Immature natural killer cell (primary cell): ENCODE data around the gene ITPR1. TPM values are rescaled to one million over a fixed set of nuclear protein-coding genes. Genes with fewer than 3 reads are reported as not detected.
A peak's percentile ranks its signal among the peaks of the same experiment; 100 is the strongest.

Experiments used
- DNase-seq, 3 donors: peaks; one replicate each; pipeline ENCODE4 v3.0.0; 2022; ENCODE audit warnings: mixed read lengths in 1 of 3
- H3K27ac Mint-ChIP-seq, 6 donors: one replicate each; pipeline ENCODE4 v1.8.0; 2020; ENCODE audit warnings: mixed read lengths in 6 of 6, mild to moderate bottlenecking in 5 of 6, inconsistent platforms in 4 of 6, moderate library complexity in 3 of 6
- H3K27me3 Mint-ChIP-seq, 3 donors: one replicate each; pipeline ENCODE4 v1.8.0; 2020 to 2021; ENCODE audit warnings: low read depth in 3 of 3, mild to moderate bottlenecking in 3 of 3, mixed read lengths in 3 of 3, moderate library complexity in 3 of 3, inconsistent platforms in 1 of 3
- H3K36me3 Mint-ChIP-seq, 3 donors: one replicate each; pipeline ENCODE4 v1.8.0; 2020; ENCODE audit warnings: mixed read lengths in 3 of 3, inconsistent platforms in 2 of 3, mild to moderate bottlenecking in 2 of 3
- H3K4me1 Mint-ChIP-seq, 2 donors: one replicate each; pipeline ENCODE4 v1.8.0; 2020; ENCODE audit warnings: inconsistent platforms in 2 of 2, mild to moderate bottlenecking in 2 of 2, mixed read lengths in 2 of 2, moderate library complexity in 1 of 2
- H3K4me3 Mint-ChIP-seq, 5 donors: one replicate each; pipeline ENCODE4 v1.8.0; 2020; ENCODE audit warnings: mild to moderate bottlenecking in 5 of 5, mixed read lengths in 5 of 5, inconsistent platforms in 3 of 5, moderate library complexity in 3 of 5
- H3K9me3 Mint-ChIP-seq, 6 donors: one replicate each; pipeline ENCODE4 v1.8.0; 2020; ENCODE audit warnings: mild to moderate bottlenecking in 6 of 6, mixed read lengths in 6 of 6, inconsistent platforms in 4 of 6, moderate library complexity in 3 of 6
- polyA plus RNA-seq, 3 donors: library from polyadenylated mRNA; unstranded; fragments of 300-500 nt; fragmentation: Illumina TruSeq; gene quantifications; one replicate each; pipeline ENCODE4 v1.2.3, GENCODE V29; 2021

The ITPR1 gene
- polyA plus RNA-seq, 3 donors from 2014 or later, result 3.0 to 14.7 (median 7.6) TPM

DNA sequence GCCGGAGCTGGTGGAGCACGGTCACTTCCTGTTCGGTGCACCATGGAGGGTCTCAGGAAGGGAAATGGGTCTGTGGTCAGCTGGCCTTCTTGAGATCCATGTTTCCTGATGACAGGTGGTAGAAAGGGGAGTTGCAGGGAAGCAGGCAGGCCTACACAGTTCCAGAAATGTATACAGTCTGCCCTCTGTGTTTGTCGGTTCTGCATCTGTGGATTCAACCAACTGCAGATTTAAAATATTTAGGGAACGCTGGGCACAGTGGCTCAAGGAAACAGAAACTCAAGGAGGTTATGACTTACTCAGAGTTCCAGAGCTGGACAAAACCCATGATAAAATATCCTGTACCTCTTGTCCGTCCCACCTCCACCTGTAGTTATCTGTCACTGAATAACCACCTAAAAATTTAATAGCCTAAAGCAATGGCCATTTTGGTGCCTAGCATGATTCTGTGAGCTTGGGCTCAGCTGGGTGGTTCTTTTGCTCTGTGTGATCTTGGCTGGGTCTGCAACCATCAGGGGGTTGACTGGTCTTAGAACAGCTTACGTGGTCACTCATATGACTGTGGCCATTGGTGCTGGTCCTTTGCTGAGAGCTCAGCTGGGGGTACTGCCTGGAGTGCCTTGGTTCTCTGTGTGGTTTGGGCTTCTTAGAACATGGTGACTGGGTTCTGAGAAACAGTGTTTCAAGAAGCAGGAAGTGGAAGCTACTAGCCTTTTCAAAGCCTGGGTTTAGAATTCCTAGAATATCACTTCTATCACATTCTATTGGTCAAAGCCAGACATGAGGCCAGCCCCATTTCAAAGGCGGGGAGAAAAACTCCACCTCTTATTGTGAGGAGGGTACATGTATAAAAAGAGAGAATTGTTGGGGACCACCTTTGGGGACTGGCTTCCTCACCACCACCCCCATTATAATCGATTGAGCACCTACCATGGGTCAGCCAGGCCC is 246.4 kb downstream of the ITPR1 start:
- DNase-seq, result no peak
- H3K4me1 Mint-ChIP-seq, result peaks cover 83% of the 10 kb centered on the region in 2 donors
- peak overlapping the region; percentile 70 to 87 (median 82) for H3K4me3 Mint-ChIP-seq
- H3K9me3 Mint-ChIP-seq, result peaks cover 0 to 4% (median 0%) of the 10 kb centered on the region in 6 donors
- H3K36me3 Mint-ChIP-seq, result peaks cover 4 to 10% (median 6%) of the 10 kb centered on the region in 3 donors
- H3K27me3 Mint-ChIP-seq, result peaks cover 2 to 9% (median 5%) of the 10 kb centered on the region in 3 donors
- peak overlapping the region; percentile 94 to 98 (median 96) for H3K27ac Mint-ChIP-seq

GRCh38 chr3:4740397-4741105 is 247.4 kb downstream of the ITPR1 start:
- peaks cover 74 to 81% of the 10 kb centered on the region in 2 donors for H3K4me1 Mint-ChIP-seq
- peak overlapping the region; percentile 70 to 87 (median 82) for H3K4me3 Mint-ChIP-seq
- H3K27ac Mint-ChIP-seq, result peak overlapping the region; percentile 94 to 98 (median 96)
- H3K27me3 Mint-ChIP-seq, result peaks cover 2 to 10% (median 5%) of the 10 kb centered on the region in 3 donors
- peak; percentile 42 to 55 (median 51) for DNase-seq
- peaks cover 6 to 10% (median 8%) of the 10 kb centered on the region in 3 donors for H3K36me3 Mint-ChIP-seq
- peaks cover 0 to 4% (median 0%) of the 10 kb centered on the region in 6 donors for H3K9me3 Mint-ChIP-seq

DNA sequence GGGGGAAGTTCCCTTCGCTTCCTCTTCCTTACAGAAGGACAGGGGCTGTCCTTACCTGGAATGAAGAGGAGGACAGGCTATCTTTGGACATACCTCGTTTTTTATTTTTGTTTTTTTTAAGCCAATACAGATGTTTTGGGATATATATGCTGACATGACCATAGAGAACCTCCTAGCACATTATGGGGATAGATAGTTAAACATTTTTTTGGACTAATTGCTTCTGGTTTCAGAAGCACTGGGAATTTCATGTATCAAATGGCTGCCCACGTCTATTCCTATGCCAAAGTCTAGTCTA is 247.9 kb downstream of the ITPR1 start:
- Mint-ChIP-seq H3K27ac (peak overlapping the region; percentile 94 to 98 (median 96)), H3K4me3 (peak overlapping the region; percentile 70 to 87 (median 82)), H3K36me3 (peaks cover 6 to 13% (median 10%) of the 10 kb centered on the region in 3 donors), H3K27me3 (peaks cover 2 to 10% (median 5%) of the 10 kb centered on the region in 3 donors), H3K4me1 (peaks cover 72 to 84% of the 10 kb centered on the region in 2 donors), H3K9me3 (peaks cover 0 to 4% (median 0%) of the 10 kb centered on the region in 6 donors)
- DNase-seq, result no peak

DNA sequence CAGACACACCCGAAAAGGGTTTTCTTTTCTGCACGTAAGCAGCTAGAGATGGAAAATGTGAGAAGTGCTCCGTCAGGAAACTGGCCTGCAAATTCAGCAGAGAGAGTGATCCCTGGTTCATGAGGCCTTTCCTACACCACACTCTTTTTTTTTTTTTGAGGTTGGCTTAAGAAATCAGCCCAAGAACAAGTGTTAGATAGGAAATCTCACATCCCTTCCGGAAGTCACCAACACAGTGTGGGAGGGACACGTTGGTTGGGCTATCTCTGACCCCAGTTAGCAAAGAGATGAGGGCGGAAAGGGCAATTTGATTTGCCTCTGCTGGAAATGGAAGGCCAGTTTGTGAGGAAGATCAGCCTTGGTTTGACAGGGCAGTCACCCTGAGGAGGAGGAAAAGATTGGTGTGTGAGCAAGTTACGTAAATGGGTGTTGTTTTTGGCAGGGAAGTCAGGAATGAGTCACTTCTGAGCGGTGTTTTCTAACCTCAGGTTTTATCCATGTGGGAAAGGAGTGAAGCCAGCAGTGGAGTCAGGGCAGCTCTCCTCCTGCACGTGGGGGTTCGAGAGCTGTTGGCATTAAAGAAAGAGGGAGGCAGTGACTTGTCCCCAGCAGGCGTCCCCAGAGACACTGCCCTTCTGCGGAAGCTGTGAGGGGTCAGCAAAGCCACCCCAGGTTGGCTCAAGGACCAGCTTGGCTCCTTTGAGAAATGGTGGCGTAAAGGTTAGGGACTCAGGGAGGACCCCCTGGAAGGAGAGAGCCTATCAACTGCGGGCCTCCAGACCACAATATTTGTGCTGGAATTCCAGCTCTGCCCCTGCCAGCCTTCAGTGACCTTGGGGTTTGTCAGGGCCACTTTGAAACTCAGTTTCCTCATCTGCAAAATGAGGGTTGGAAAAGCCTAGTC is 248.5 kb downstream of the ITPR1 start:
- H3K36me3 Mint-ChIP-seq, result peaks cover 6 to 14% (median 13%) of the 10 kb centered on the region in 3 donors

DNA sequence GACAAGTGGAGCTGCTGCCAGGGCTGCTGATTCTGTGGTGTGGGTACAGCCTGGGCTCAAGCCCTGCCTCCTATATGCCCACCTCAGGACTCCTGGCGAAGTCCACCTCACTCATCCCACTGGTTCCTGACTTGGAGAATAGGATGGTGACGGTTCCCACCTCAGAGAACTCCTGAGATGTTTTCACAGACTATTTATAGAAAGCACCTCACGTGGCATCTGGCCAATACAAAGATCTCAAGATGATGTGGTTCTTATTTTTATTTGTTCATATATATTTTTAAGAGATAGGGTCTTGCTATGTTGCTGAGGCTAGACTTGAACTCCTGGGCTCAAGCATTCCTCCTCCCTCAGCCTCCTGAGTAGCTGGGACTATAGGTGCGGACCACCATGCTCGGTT is 249.2 kb downstream of the ITPR1 start:
- no peak for DNase-seq
- H3K4me1 Mint-ChIP-seq, result peaks cover 71 to 84% of the 10 kb centered on the region in 2 donors
- peaks cover 3 to 8% (median 5%) of the 10 kb centered on the region in 3 donors for H3K27me3 Mint-ChIP-seq
- H3K4me3 Mint-ChIP-seq, result peak overlapping the region; percentile 13 to 83 (median 70)
- H3K36me3 Mint-ChIP-seq, result peaks cover 6 to 21% (median 14%) of the 10 kb centered on the region in 3 donors
- peaks cover 0 to 4% (median 0%) of the 10 kb centered on the region in 6 donors for H3K9me3 Mint-ChIP-seq
- peak overlapping the region; percentile 41 to 97 (median 96) for H3K27ac Mint-ChIP-seq

More for the DNA sequence above, 248.5 kb downstream of the ITPR1 start:
- Mint-ChIP-seq H3K4me1 (peaks cover 71 to 84% of the 10 kb centered on the region in 2 donors), H3K4me3 (peak overlapping the region; percentile 70 to 87 (median 82)), H3K9me3 (peaks cover 0 to 4% (median 0%) of the 10 kb centered on the region in 6 donors), H3K27ac (peak overlapping the region; percentile 94 to 98 (median 96)), H3K27me3 (peaks cover 2 to 8% (median 5%) of the 10 kb centered on the region in 3 donors)
- DNase-seq, result peak; percentile 60 to 67 (median 61)

DNA sequence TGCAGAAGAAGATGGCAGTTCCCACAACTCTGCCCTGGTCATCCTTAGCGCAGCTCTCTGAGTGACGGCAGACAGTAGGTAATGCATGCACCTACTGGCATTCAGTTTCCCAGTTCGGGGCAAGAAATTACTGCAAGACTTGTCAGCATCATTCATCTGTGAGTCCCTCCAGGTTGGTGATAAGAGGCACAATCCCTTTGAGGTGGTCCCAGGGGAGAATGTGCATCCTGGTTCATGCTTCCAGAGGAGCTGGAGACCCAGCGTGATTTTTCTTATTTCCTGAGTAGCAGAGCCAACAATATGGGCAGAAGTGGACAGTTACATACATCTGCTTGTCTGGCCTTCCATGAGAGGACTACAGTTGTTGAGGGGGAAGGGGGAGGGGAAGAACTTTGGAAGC is 250.2 kb downstream of the ITPR1 start:
- Mint-ChIP-seq H3K4me1 (peaks cover 71 to 84% of the 10 kb centered on the region in 2 donors), H3K36me3 (peaks cover 6 to 22% (median 14%) of the 10 kb centered on the region in 3 donors), H3K4me3 (no peak overlapping the region), H3K27me3 (peaks cover 2 to 6% (median 5%) of the 10 kb centered on the region in 3 donors), H3K9me3 (peaks cover 0 to 4% (median 0%) of the 10 kb centered on the region in 6 donors), H3K27ac (peak overlapping the region; percentile 26 to 94 (median 80))
- DNase-seq, result no peak

GRCh38 chr3:4744405-4745234 is 251.5 kb downstream of the ITPR1 start:
- peaks cover 5 to 22% (median 13%) of the 10 kb centered on the region in 3 donors for H3K36me3 Mint-ChIP-seq
- H3K9me3 Mint-ChIP-seq, result peaks cover 0 to 3% (median 0%) of the 10 kb centered on the region in 6 donors
- peaks cover 71 to 84% of the 10 kb centered on the region in 2 donors for H3K4me1 Mint-ChIP-seq
- peaks cover 2 to 11% (median 11%) of the 10 kb centered on the region in 3 donors for H3K27me3 Mint-ChIP-seq
- no peak overlapping the region for H3K4me3 Mint-ChIP-seq
- DNase-seq, result no peak
- H3K27ac Mint-ChIP-seq, result peak overlapping the region in 5 of 6 donors; percentile 23 to 77 (median 55)

DNA sequence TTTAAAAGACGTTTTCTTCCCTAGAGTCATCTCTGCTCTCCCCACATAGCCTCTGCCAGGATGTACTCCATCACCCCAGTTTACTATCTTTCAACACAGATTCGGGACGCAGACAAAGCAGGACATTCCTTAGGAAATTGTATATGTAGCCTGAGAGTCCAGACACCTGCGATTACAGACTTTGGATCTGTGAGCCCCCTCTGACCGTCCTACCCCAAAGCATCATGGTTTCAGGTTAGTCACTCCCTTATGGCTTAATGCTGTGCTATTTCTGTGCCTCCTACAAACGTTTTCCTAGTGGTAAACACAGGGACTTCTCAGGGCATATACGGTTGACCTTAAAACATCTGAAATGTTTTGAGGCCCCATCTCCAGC is 252.1 kb downstream of the ITPR1 start:
- no peak overlapping the region for H3K4me3 Mint-ChIP-seq
- DNase-seq, result no peak
- H3K27ac Mint-ChIP-seq, result peak overlapping the region; percentile 9 to 83 (median 57)
- H3K36me3 Mint-ChIP-seq, result peaks cover 3 to 22% (median 11%) of the 10 kb centered on the region in 3 donors
- peaks cover 71 to 84% of the 10 kb centered on the region in 2 donors for H3K4me1 Mint-ChIP-seq
- H3K27me3 Mint-ChIP-seq, result peaks cover 2 to 14% (median 13%) of the 10 kb centered on the region in 3 donors
- H3K9me3 Mint-ChIP-seq, result no peaks in the 10 kb centered on the region

GRCh38 chr3:4746241-4746958 is 253.3 kb downstream of the ITPR1 start:
- DNase-seq, result no peak
- H3K9me3 Mint-ChIP-seq, result no peaks in the 10 kb centered on the region
- H3K4me3 Mint-ChIP-seq, result no peak overlapping the region
- peak overlapping the region in 5 of 6 donors; percentile 62 to 93 (median 83) for H3K27ac Mint-ChIP-seq
- peaks cover 2 to 11% (median 8%) of the 10 kb centered on the region in 3 donors for H3K27me3 Mint-ChIP-seq
- peaks cover 3 to 21% (median 11%) of the 10 kb centered on the region in 3 donors for H3K36me3 Mint-ChIP-seq
- peaks cover 71 to 84% of the 10 kb centered on the region in 2 donors for H3K4me1 Mint-ChIP-seq

DNA sequence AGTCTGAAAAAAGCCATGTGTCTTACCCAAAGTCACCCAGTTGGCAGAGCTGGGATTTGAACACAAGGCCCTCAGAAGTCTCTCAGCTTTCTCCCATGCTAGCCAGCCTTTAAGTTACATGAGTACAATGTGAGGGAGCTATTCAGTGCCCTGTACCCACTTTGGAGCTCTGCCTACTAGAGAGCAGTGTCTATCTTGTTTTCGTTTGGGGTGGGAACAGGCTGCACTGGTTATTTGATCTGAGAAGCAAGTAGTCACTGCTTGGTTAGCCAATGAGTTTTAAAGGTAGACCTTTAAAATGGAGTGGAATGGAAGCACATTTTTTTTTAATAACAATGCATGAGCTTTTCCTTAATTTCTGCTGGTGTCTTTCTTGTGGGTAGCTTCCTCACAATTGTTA is 255.0 kb downstream of the ITPR1 start:
- peaks cover 0 to 3% (median 0%) of the 10 kb centered on the region in 6 donors for H3K9me3 Mint-ChIP-seq
- peak overlapping the region; percentile 69 to 92 (median 86) for H3K4me3 Mint-ChIP-seq
- no peak for DNase-seq
- H3K27me3 Mint-ChIP-seq, result peaks cover 3 to 10% (median 8%) of the 10 kb centered on the region in 3 donors
- peaks cover 3 to 23% (median 14%) of the 10 kb centered on the region in 3 donors for H3K36me3 Mint-ChIP-seq
- peaks cover 74 to 85% of the 10 kb centered on the region in 2 donors for H3K4me1 Mint-ChIP-seq
- H3K27ac Mint-ChIP-seq, result peak overlapping the region; percentile 90 to 94 (median 92)

GRCh38 chr3:4748701-4749378 is 255.7 kb downstream of the ITPR1 start:
- peaks cover 0 to 3% (median 0%) of the 10 kb centered on the region in 6 donors for H3K9me3 Mint-ChIP-seq
- H3K27ac Mint-ChIP-seq, result peak overlapping the region; percentile 90 to 94 (median 92)
- H3K4me3 Mint-ChIP-seq, result peak overlapping the region; percentile 69 to 92 (median 86)
- peaks cover 3 to 23% (median 14%) of the 10 kb centered on the region in 3 donors for H3K36me3 Mint-ChIP-seq
- peak; percentile 74 to 80 (median 78) for DNase-seq
- peaks cover 78 to 88% of the 10 kb centered on the region in 2 donors for H3K4me1 Mint-ChIP-seq
- peaks cover 3 to 10% (median 8%) of the 10 kb centered on the region in 3 donors for H3K27me3 Mint-ChIP-seq
